GM15510 (cell line): Measurements from ENCODE around the gene RUSC2.

Source experiments
- POLR2A ChIP-seq: IDR thresholded peaks from 3 replicates; pipeline ENCODE4 v1.6.1; 2011; ENCODE audit warnings: borderline replicate concordance; ENCODE audit not compliant: insufficient read length; ENCODE audit errors: extremely low read depth

The RUSC2 gene

GRCh38 chr9:35489313-35490154, at the start of gene RUSC2:
RUSC2 (plus strand) TSS chr9:35490111; CDS start chr9:35546522, 56,411 bp downstream.
- TF ChIP-seq POLR2A, result no peak

GRCh38 chr9:35446012-35446411, 43.9 kb upstream of the RUSC2 start:
- TF ChIP-seq POLR2A, result no peak

- TF ChIP-seq POLR2A, result no peak
These were observed 41.4 kb upstream of the RUSC2 start for GRCh38 chr9:35448496-35448895.

- no peak for TF ChIP-seq POLR2A
These were observed 37.4 kb upstream of the RUSC2 start for GRCh38 chr9:35452481-35452880.

- TF ChIP-seq POLR2A, result no peak
These were observed 36.1 kb upstream of the RUSC2 start for GRCh38 chr9:35453786-35454185.

GRCh38 chr9:35464141-35465025, 25.5 kb upstream of the RUSC2 start:
- no peak for TF ChIP-seq POLR2A

GRCh38 chr9:35470340-35470739, 19.6 kb upstream of the RUSC2 start:
- TF ChIP-seq POLR2A, result no peak

GRCh38 chr9:35470894-35471293, 19.0 kb upstream of the RUSC2 start:
- TF ChIP-seq POLR2A, result no peak

- TF ChIP-seq POLR2A, result no peak
These were observed 13.3 kb upstream of the RUSC2 start for GRCh38 chr9:35476596-35476995.

- TF ChIP-seq POLR2A, result no peak
These were observed 11.0 kb upstream of the RUSC2 start for GRCh38 chr9:35478871-35479270.

GRCh38 chr9:35481347-35481975, 8.4 kb upstream of the RUSC2 start:
- no peak for TF ChIP-seq POLR2A

- no peak for TF ChIP-seq POLR2A
These were observed 7.8 kb upstream of the RUSC2 start for GRCh38 chr9:35482071-35482470.

GRCh38 chr9:35484406-35484805, 5.5 kb upstream of the RUSC2 start:
- TF ChIP-seq POLR2A, result no peak

GRCh38 chr9:35487081-35487480, 2.8 kb upstream of the RUSC2 start:
- no peak for TF ChIP-seq POLR2A

GRCh38 chr9:35488021-35488420, 1.9 kb upstream of the RUSC2 start:
- no peak for TF ChIP-seq POLR2A
